K562 (cell line): ENCODE results near the gene HPD. TPM values are rescaled to one million over a fixed set of nuclear protein-coding genes. Genes with fewer than 3 reads are reported as not detected.

Experiments used
- ETV5 ChIP-seq: sonication (generic); formaldehyde crosslinking; IDR thresholded peaks from 2 replicates; pipeline ENCODE4 v1.4.0; 2020; ENCODE audit warnings: low read depth, mild to moderate bottlenecking, missing genetic modification reagents
- FOXK2 ChIP-seq, 2 experiments: fragments of 450-650 bp; IDR thresholded peaks in 1 of 2; conservative IDR thresholded peaks in 1 of 2; 2 replicates each; pipeline ENCODE4 v1.6.1; 2016; ENCODE audit warnings: low read depth in 2 of 2, mild to moderate bottlenecking in 1 of 2
- HEY1 ChIP-seq: fragments of 250-450 bp; sonication (Bioruptor Pico); IDR thresholded peaks from 2 replicates; pipeline ENCODE4 v1.5.0; 2020; ENCODE audit warnings: mild to moderate bottlenecking, moderate library complexity, borderline replicate concordance
- ID3 ChIP-seq, 2 experiments: fragments of 250-450 bp in 1 of 2; fragments of 450-650 bp in 1 of 2; sonication (Bioruptor Pico) in 1 of 2; IDR thresholded peaks; 2 replicates each; pipeline versions ENCODE4 v1.6.1 to v1.8.0; 2016 to 2021; ENCODE audit warnings: mild to moderate bottlenecking in 2 of 2, moderate library complexity in 2 of 2, missing compliant biosample characterization in 1 of 2, missing genetic modification characterization in 1 of 2
- MEIS2 ChIP-seq: fragments of 450-650 bp; IDR thresholded peaks from 2 replicates; pipeline ENCODE4 v1.6.1; 2014; ENCODE audit warnings: mild to moderate bottlenecking; ENCODE audit not compliant: partially characterized antibody
- MLX ChIP-seq, 2 experiments: fragments of 450-650 bp in 1 of 2; sonication (generic) in 1 of 2; formaldehyde crosslinking; conservative IDR thresholded peaks; 2 replicates each; pipeline versions ENCODE4 v1.4.0 to v1.8.1; 2020 to 2022; ENCODE audit warnings: mild to moderate bottlenecking in 1 of 2, missing genetic modification reagents in 1 of 2
- MNT ChIP-seq, 2 experiments: fragments of 450-650 bp; conservative IDR thresholded peaks; 2 replicates each; pipeline ENCODE4 v1.6.1; 2017; ENCODE audit warnings: mild to moderate bottlenecking in 2 of 2, moderate library complexity in 2 of 2
- POLR2AphosphoS2 ChIP-seq: IDR thresholded peaks from 2 replicates; pipeline ENCODE4 v1.6.1; 2012; ENCODE audit warnings: low read length, improper control_type of control experiment
- RCOR1 ChIP-seq, 2 experiments: IDR thresholded peaks; 2 replicates each; pipeline ENCODE4 v1.6.1; 2012; ENCODE audit warnings: low read depth in 2 of 2, low read length in 2 of 2, borderline replicate concordance in 1 of 2, improper control_type of control experiment in 1 of 2
- SNAPC5 ChIP-seq: fragments of 250-450 bp; sonication (Bioruptor Pico); IDR thresholded peaks from 2 replicates; pipeline ENCODE4 v1.8.0; 2021; ENCODE audit warnings: moderate library complexity, mild to moderate bottlenecking, inconsistent platforms
- TAL1 ChIP-seq: fragments of 450-650 bp; IDR thresholded peaks from 2 replicates; pipeline ENCODE4 v1.6.1; 2016; ENCODE audit warnings: mild to moderate bottlenecking
- ZBTB11 ChIP-seq, 3 experiments: fragments of 200-800 bp in 1 of 3; fragments of 250-450 bp in 1 of 3; fragments of 450-650 bp in 1 of 3; sonication (Bioruptor Pico) in 1 of 3; sonication (Bioruptor generic) in 1 of 3; formaldehyde crosslinking in 1 of 3; IDR thresholded peaks; 2 replicates each; pipeline versions ENCODE4 v1.6.1 to v1.8.0; 2016 to 2022; ENCODE audit warnings: mild to moderate bottlenecking in 2 of 3, missing genetic modification characterization in 2 of 3, missing compliant biosample characterization in 1 of 3, moderate library complexity in 1 of 3
- ZBTB5 ChIP-seq: fragments of 450-650 bp; IDR thresholded peaks from 2 replicates; pipeline ENCODE4 v1.6.1; 2017; ENCODE audit warnings: antibody characterized with exemption
- ZNF311 ChIP-seq: fragments of 250-450 bp; sonication (Bioruptor Pico); IDR thresholded peaks from 2 replicates; pipeline ENCODE4 v1.4.0; 2020; ENCODE audit warnings: mild to moderate bottlenecking, moderate library complexity
- polyA plus RNA-seq, 8 experiments: library from polyadenylated mRNA; depleted of rRNA in 4 of 8; stranded (reverse) in 5 of 8; unstranded in 3 of 8; fragments of >200 nt; fragmentation: Nextera tagmentation in 2 of 8; fragmentation: Illumina TruSeq in 1 of 8; extraction: Ambion mirVana in 2 of 8; extraction: Trizol in 1 of 8; gene quantifications; 2 replicates each; pipeline versions ENCODE4 v1.2.1 to v1.2.3, GENCODE V29; 2011 to 2014; ENCODE audit warnings: inconsistent platforms in 1 of 8, missing spikeins in 1 of 8
- total RNA-seq, 7 experiments: library from RNA; depleted of rRNA in 6 of 7; stranded (reverse); fragments of >200 nt in 6 of 7; fragmentation: Illumina TruSeq in 2 of 7; extraction: Trizol in 2 of 7; gene quantifications; 2 replicates each; pipeline versions ENCODE4 v1.2.1 to v1.2.3, GENCODE V29; 2011 to 2021; ENCODE audit warnings: low replicate concordance in 1 of 7

Gene HPD
- total and polyA plus RNA-seq, 9 of the 15 experiments (the other 6 are each of a cell fraction or from before 2014, with no cell fraction given): 0.06 to 0.29 (median 0.07) TPM; not detected in 4

GRCh38 chr12:121892673-121893561, 34.3 kb upstream of the HPD start (continued):
- TF ChIP-seq MNT (conservative IDR thresholded peaks at IDR 0.05): 0 out of 4 replicates have a peak, but pooled peaks of 1 of the 2 experiments have one; percentile 22
- no peak for TF ChIP-seq ZBTB11 (CRISPR knock-in tag; IDR thresholded peaks at IDR 0.05)
- no peak for TF ChIP-seq ZNF311 (CRISPR knock-in tag)
- no peak for TF ChIP-seq MLX (CRISPR knock-in tag; conservative IDR thresholded peaks at IDR 0.05)
- no peak for TF ChIP-seq SNAPC5 (CRISPR knock-in tag)
- TF ChIP-seq RCOR1 (IDR thresholded peaks at IDR 0.05; ENCODE audit: borderline replicate concordance in 1 of 2, low read depth in 2 of 2, low read length in 2 of 2): peak in 1 of 2 experiments; percentile 52; a peak in 1 of 4 replicates
- no peak for TF ChIP-seq ETV5
- TF ChIP-seq ZBTB5: no peak
- TF ChIP-seq TAL1: peak; percentile 17; the same call in 1 of the 2 replicates
- no peak for TF ChIP-seq ID3 (CRISPR knock-in tag; IDR thresholded peaks at IDR 0.05)
- TF ChIP-seq ID3 (tag; IDR thresholded peaks at IDR 0.05): no peak
- TF ChIP-seq FOXK2 (conservative IDR thresholded peaks at IDR 0.05 in 1 of 2, IDR thresholded peaks at IDR 0.05 in 1 of 2; ENCODE audit: low read depth in 2 of 2): peak; percentile 31 to 53; a peak in 2 of 4 replicates
- no peak for TF ChIP-seq POLR2AphosphoS2
- no peak for TF ChIP-seq HEY1 (CRISPR knock-in tag)
- peak; percentile 52 for TF ChIP-seq MEIS2
